ENCODE data around the gene FKBP5.
"Not testable (repeated sequence)": the region's sequence is repeated elsewhere in the genome, so short reads cannot be mapped to it uniquely, and the experiment has no call there.

DNA sequence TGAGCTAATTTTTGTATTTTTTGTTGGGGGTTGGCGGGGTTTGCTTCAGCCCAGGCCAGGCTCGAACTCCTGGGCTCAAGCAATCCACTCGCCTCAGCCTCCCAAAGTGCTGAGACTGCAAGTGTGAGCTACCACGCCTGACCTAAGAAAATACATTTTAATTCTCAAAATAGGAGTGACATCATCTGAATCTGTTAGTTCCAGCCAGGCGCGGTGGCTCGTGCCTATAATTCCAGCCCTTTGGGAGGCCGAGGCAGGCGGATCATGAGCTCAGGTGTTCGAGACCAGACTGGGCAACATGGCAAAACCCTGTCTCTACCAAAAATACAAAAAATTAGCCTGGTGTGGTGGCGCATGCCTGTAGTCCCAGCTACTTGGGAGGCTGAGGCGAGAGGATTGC is 45.6 kb upstream of the FKBP5 start:
- TF ChIP-seq, protein P1, sequence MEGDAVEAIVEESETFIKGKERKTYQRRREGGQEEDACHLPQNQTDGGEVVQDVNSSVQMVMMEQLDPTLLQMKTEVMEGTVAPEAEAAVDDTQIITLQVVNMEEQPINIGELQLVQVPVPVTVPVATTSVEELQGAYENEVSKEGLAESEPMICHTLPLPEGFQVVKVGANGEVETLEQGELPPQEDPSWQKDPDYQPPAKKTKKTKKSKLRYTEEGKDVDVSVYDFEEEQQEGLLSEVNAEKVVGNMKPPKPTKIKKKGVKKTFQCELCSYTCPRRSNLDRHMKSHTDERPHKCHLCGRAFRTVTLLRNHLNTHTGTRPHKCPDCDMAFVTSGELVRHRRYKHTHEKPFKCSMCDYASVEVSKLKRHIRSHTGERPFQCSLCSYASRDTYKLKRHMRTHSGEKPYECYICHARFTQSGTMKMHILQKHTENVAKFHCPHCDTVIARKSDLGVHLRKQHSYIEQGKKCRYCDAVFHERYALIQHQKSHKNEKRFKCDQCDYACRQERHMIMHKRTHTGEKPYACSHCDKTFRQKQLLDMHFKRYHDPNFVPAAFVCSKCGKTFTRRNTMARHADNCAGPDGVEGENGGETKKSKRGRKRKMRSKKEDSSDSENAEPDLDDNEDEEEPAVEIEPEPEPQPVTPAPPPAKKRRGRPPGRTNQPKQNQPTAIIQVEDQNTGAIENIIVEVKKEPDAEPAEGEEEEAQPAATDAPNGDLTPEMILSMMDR (IDR thresholded peaks at IDR 0.05), result not testable (repeated sequence)
- TF ChIP-seq EZH2 (IDR thresholded peaks at IDR 0.05; ENCODE audit: borderline replicate concordance, insufficient read depth, low read depth, low read length, poor library complexity, severe bottlenecking), result not testable (repeated sequence)

All from B cell (primary cell).